ENCODE results near the gene PCSK7. TPM values are rescaled to one million over a fixed set of nuclear protein-coding genes. Genes with fewer than 3 reads are reported as not detected.

Gene PCSK7
- total RNA-seq, 2 experiments from 2014 or later, result 229 to 247 TPM

DNA sequence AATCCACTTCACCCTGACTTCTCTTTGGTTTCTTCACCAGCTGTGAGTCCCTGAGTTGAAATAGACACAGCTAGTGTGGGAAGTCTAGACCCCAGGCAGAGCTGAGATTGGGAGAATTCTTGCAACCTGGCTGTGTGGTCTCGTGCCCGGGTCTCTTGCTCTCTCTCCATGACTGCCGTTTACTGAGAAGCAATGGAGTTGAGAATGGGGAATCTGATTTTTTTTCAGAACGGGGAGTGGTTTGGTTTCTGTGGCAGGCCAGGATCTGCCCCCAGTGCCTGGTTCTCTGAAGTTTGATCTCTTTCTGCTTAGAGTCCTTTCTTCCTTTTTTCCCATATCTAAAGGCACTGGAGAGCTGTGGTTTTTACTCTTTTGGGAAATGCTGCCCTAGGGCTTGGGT lies 51.9 kb downstream of the PCSK7 start:
- peak overlapping the region; percentile 99 for H3K4me3 Mint-ChIP-seq
- Histone ChIP-seq H3K4me3 (ENCODE audit: low read length) (peak overlapping the region; percentile 81), H3K4me1 (ENCODE audit: insufficient read depth, low read length) (peaks cover 32% of the 10 kb centered on the region), H3K27ac (ENCODE audit: low read depth in 1 of 2, low read length in 2 of 2) (no peak overlapping the region), H3K27me3 (ENCODE audit: control insufficient read depth in 1 of 2, insufficient read depth in 2 of 2, low read length in 2 of 2) (no peaks in the 10 kb centered on the region), H3K36me3 (ENCODE audit: insufficient read depth, low read length) (peaks cover 13% of the 10 kb centered on the region), H3K9me3 (ENCODE audit: control insufficient read depth in 1 of 2, insufficient read depth in 1 of 2, low read length in 2 of 2) (no peaks in the 10 kb centered on the region)
- H3K27ac Mint-ChIP-seq, result peak overlapping the region; percentile 98
- no peaks in the 10 kb centered on the region for H3K27me3 Mint-ChIP-seq
- ChIA-PET POLR2A (interaction anchor here (1.0 to 4.9 kb wide), 9 partner anchors 8 to 392 kb away, joined by 3 to 60 read pairs (median 12); partner anchors contain the start of genes PAFAH1B2, PCSK7, RNF214 and ZPR1), CTCF (interaction anchor here (1.3 to 2.2 kb wide), 4 partner anchors 13 to 74 kb away, joined by 4 to 11 read pairs (median 6); partner anchors contain the start of genes PCSK7 and RNF214)
- intact Hi-C loops (cut with DNase I, micrococcal nuclease), result no loop called here
- no peak for ATAC-seq (ENCODE audit: poor library complexity)
- peaks cover 21% of the 10 kb centered on the region for H3K36me3 Mint-ChIP-seq (ENCODE audit: low read depth)
- TF ChIP-seq, protein P1, sequence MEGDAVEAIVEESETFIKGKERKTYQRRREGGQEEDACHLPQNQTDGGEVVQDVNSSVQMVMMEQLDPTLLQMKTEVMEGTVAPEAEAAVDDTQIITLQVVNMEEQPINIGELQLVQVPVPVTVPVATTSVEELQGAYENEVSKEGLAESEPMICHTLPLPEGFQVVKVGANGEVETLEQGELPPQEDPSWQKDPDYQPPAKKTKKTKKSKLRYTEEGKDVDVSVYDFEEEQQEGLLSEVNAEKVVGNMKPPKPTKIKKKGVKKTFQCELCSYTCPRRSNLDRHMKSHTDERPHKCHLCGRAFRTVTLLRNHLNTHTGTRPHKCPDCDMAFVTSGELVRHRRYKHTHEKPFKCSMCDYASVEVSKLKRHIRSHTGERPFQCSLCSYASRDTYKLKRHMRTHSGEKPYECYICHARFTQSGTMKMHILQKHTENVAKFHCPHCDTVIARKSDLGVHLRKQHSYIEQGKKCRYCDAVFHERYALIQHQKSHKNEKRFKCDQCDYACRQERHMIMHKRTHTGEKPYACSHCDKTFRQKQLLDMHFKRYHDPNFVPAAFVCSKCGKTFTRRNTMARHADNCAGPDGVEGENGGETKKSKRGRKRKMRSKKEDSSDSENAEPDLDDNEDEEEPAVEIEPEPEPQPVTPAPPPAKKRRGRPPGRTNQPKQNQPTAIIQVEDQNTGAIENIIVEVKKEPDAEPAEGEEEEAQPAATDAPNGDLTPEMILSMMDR (IDR thresholded peaks at IDR 0.05), result no peak
- H3K9me3 Mint-ChIP-seq, result no peaks in the 10 kb centered on the region
- DNase-seq, result peak in 2 of 14 experiments; percentile 20
- peaks cover 36% of the 10 kb centered on the region for H3K4me1 Mint-ChIP-seq (ENCODE audit: low read depth)

DNA sequence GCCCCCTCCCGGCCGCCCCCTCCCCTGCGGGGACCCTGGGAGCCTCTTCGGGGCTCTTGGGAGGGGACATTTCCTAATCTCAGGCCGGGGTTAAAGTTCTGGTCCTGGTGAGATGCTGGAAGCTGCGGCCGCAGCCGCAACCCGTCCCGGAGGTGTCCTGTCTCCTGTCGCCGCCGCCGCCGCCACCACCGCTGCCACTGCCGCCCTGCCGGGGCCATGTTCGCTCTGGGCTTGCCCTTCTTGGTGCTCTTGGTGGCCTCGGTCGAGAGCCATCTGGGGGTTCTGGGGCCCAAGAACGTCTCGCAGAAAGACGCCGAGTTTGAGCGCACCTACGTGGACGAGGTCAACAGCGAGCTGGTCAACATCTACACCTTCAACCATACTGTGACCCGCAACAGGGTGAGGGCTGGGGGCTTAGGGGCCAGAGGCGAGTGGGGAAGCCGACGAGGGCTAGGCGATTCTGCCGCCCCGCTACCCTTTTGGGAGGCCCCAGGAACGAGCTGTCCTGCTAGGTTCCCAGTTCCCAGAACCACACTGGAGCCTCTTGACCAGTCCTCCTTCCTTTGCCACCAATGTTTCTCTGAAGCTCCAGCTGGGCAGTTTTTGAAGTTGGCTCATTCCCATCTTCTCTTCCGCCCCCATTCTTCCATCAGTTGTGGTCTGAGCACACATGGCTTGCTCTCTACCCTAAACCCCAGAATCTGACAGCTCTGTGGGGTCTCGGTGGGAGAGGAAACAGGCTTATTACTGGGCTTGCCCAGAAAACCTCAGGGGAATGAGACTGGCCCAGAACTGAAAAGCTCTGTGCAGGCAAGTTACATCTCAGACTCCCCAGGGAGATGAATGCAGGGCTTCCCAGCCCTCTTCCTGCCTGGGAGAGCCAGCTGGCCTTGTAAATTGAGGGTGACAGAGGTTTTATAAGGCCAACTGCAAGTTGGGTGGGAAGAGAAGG lies 52.5 kb downstream of the PCSK7 start:
- peak; percentile 10 to 70 (median 48) for DNase-seq
- H3K36me3 ChIP-seq (ENCODE audit: insufficient read depth, low read length), result peaks cover 13% of the 10 kb centered on the region
- Mint-ChIP-seq H3K9me3 (no peaks in the 10 kb centered on the region), H3K27ac (peak overlapping the region; percentile 98), H3K36me3 (ENCODE audit: low read depth) (peaks cover 19% of the 10 kb centered on the region), H3K4me3 (peak overlapping the region; percentile 99), H3K27me3 (no peaks in the 10 kb centered on the region), H3K4me1 (ENCODE audit: low read depth) (peaks cover 36% of the 10 kb centered on the region)
- peaks cover 32% of the 10 kb centered on the region for H3K4me1 ChIP-seq (ENCODE audit: insufficient read depth, low read length)
- no peaks in the 10 kb centered on the region for H3K9me3 ChIP-seq (ENCODE audit: control insufficient read depth in 1 of 2, insufficient read depth in 1 of 2, low read length in 2 of 2)
- ChIA-PET POLR2A (interaction anchor here (1.0 to 4.9 kb wide), 16 partner anchors 9 to 392 kb away, joined by 3 to 60 read pairs (median 8); partner anchors contain the start of genes CEP164, PAFAH1B2, PCSK7 and RNF214), CTCF (interaction anchor here (1.2 to 1.6 kb wide), 4 partner anchors 9 to 74 kb away, joined by 3 to 7 read pairs (median 4); partner anchors contain the start of genes PCSK7 and RNF214)
- TF ChIP-seq, protein P1 (IDR thresholded peaks at IDR 0.05), result no peak
- intact Hi-C loops (cut with DNase I, micrococcal nuclease), result loop anchor here (2.0 to 5.0 kb wide), 2 partner anchors 37 to 53 kb away; partner anchors contain the start of genes PAFAH1B2 (in 1 of the 2), PCSK7 (in 1 of the 2) and RNF214 (in 1 of the 2)
- no peaks in the 10 kb centered on the region for H3K27me3 ChIP-seq (ENCODE audit: control insufficient read depth in 1 of 2, insufficient read depth in 2 of 2, low read length in 2 of 2)
- H3K4me3 ChIP-seq (ENCODE audit: low read length), result peak overlapping the region; percentile 81
- peak; percentile 37 for ATAC-seq (ENCODE audit: poor library complexity)
- peak overlapping the region; percentile 10 to 44 for H3K27ac ChIP-seq (ENCODE audit: low read depth in 1 of 2, low read length in 2 of 2)
